Stimulated activated naive CD8-positive, alpha-beta T cell treated with anti-CD3 and anti-CD28 coated beads, Interleukin-15, amount 100 ng/mL, for 72 hours (primary cell): ENCODE data around the gene SHMT2.

Source experiments
- ATAC-seq: fragments of 150-1000 bp; cut with Tn5 transposase; 2 replicates; pipeline ENCODE4 v1.10.0; 2021; ENCODE audit warnings: mild to moderate bottlenecking, moderate library complexity
- DNase-seq, 2 donors: peaks; one replicate each; pipeline ENCODE4 v3.0.0; 2021 to 2022
- H3K27ac Mint-ChIP-seq, 2 donors: one replicate each; pipeline ENCODE4 v1.8.0; 2022; ENCODE audit warnings: mild to moderate bottlenecking in 2 of 2, mixed read lengths in 2 of 2, moderate library complexity in 2 of 2
- H3K27me3 Mint-ChIP-seq: one replicate; pipeline ENCODE4 v1.8.0; 2022; ENCODE audit warnings: mixed read lengths
- H3K4me1 Mint-ChIP-seq: one replicate; pipeline ENCODE4 v1.8.0; 2022; ENCODE audit warnings: mild to moderate bottlenecking, mixed read lengths
- H3K4me3 Mint-ChIP-seq, 2 donors: one replicate each; pipeline ENCODE4 v1.8.0; 2022; ENCODE audit warnings: mild to moderate bottlenecking in 2 of 2, mixed read lengths in 2 of 2, moderate library complexity in 1 of 2
- H3K9me3 Mint-ChIP-seq, 2 donors: one replicate each; pipeline ENCODE4 v1.8.0; 2022; ENCODE audit warnings: mixed read lengths in 2 of 2

The SHMT2 gene

DNA sequence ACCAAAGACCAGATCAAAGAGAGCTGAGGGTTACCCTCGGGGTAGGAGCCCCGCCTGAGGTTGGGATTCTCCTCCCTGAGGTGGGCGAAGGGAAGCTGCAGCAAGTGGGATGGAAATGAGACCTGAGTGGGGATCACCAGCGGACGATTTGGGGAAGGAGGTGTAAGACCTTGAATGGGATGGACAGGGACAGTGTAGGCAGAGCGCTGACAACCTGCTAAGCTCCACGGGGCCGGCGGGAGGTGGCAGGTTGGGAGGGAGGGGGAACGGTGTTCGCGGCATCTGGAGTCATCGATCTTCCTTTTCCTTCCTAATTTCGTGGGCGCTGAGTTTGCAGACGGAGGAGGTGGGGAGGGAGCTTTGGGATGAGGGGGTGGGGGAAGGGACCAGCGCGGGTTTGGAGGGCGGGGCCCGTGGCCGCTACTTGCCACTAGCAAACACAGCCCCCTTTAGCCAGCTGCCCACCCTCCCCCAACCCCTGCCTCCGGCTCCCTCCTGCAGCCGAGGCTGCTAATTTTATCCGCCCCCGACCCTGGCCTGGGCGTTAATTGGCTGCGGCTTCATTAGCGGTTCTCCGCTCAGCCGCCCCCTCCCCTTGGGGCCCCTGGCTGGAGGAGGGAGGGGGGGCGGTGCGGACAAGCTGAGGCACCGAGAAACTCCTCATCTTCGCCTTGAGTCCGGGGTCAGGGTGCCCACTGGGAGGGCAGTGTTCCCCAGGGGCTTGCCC lies 2.8 kb upstream of the SHMT2 start:
- Mint-ChIP-seq H3K27me3 (peaks cover 63% of the 10 kb centered on the region), H3K27ac (no peak overlapping the region), H3K4me3 (peak overlapping the region; percentile 77 to 78), H3K4me1 (peaks cover 97% of the 10 kb centered on the region), H3K9me3 (no peaks in the 10 kb centered on the region)
- no peak for ATAC-seq
- no peak for DNase-seq

DNA sequence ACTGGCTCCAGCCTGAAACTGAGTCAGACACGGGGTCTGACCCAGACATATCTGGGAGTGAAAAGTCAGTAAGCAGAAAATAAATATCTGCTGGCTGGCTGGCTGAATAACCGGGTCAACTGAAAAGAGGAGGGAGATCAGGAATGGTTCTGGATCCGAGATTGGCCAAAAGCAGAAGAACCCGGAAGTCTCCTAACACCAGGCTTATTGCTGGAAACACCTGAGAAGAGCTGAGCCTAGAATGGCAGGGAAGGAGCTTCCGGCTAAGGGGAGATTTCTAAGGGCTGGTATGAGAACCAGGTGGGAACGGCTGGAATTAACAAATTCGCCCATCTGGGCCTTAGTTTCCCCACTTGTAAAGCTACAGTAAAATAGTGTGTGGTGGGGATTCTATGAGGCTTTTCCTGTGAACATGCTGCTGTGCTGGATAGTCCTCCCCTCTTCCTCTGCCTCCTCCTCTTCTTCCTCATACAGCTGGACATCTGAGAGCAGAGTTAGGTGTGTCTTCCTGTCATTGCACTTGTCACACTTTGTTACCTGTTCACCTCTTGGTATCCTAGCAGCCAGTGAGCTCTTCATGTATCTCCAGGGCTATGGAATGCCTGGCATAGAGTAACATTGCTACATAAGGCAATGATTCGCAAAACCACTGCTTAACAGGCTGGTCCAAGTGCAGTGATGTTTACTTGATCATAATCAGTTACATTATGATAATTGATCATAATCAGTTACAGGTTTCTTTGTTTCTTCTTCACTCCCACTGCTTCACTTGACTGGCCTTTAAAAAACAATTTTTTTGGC lies 2.0 kb upstream of the SHMT2 start:
- H3K4me3 Mint-ChIP-seq: peak overlapping the region; percentile 45 to 77
- no peak overlapping the region for H3K27ac Mint-ChIP-seq
- H3K27me3 Mint-ChIP-seq: peaks cover 55% of the 10 kb centered on the region
- H3K9me3 Mint-ChIP-seq: no peaks in the 10 kb centered on the region
- peaks cover 97% of the 10 kb centered on the region for H3K4me1 Mint-ChIP-seq
- no peak for ATAC-seq
- no peak for DNase-seq

DNA sequence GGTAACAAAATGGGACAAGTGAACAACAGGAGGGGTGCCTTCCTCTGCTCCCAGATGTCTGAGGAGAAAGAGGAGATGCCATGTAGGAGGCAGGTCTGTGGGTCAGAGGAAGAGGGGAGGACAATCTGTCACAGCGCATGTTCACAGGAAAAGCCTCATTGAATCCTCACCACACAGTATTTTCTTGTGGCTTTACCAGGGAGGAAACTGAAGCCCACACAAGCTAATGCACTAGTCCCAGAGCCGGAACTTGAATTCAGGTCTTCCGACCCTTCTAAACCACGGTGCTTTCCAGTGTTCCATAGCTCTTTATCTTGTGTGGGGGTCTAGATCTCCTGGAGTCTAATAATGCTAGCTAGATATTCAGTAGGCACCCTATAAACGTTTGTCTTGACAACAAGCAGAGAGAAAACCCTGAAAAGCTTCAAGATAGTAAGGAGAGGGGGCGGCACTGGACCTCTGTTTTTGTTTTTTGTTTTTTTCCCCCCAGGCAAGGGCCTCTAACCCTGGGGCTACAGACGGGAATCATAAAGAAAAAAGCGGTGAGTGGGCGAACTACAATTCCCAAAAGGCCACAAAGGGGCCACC lies 371 bp upstream of the SHMT2 start:
- Mint-ChIP-seq H3K27me3 (peaks cover 39% of the 10 kb centered on the region), H3K9me3 (no peaks in the 10 kb centered on the region), H3K4me1 (peaks cover 97% of the 10 kb centered on the region), H3K27ac (peak overlapping the region; percentile 99 to 100), H3K4me3 (peak overlapping the region; percentile 96 to 99)
- ATAC-seq (peak; percentile 16), DNase-seq (no peak)

DNA sequence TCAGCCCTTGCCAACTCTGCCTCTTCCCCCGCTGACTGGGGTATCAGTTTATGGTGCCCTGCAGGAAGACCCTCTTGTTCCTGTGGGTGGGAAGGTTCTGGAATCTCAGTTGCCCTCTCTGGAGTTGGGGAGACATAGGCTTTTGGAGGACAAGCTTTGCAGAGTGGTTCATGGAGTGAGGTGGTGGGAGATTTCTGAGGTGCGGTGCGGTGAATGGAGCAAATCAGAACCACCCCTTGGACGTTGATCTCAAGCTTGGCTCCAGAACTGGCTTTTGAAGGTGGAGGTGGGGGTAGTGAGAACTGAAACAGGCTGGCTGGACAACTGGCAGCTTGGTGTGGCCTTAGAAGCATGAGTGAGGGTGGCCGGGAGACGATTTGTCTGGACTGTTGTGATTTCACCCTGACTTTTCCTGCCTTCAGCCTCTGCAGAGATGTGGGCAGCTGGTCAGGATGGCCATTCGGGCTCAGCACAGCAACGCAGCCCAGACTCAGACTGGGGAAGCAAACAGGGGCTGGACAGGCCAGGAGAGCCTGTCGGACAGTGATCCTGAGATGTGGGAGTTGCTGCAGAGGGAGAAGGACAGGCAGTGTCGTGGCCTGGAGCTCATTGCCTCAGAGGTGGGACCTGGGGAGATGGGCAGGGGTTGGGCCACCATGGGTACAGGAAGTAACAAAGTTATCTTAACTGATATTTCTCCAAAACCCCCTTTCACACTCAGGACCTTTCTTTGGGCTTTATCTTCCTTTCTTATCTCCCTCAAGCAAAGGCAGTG lies 1.1 kb downstream of the SHMT2 start:
- Mint-ChIP-seq H3K4me1 (peaks cover 97% of the 10 kb centered on the region), H3K27ac (peak overlapping the region; percentile 99 to 100), H3K9me3 (no peaks in the 10 kb centered on the region), H3K4me3 (peak overlapping the region; percentile 96 to 99), H3K27me3 (peaks cover 30% of the 10 kb centered on the region)
- DNase-seq (no peak), ATAC-seq (no peak)

DNA sequence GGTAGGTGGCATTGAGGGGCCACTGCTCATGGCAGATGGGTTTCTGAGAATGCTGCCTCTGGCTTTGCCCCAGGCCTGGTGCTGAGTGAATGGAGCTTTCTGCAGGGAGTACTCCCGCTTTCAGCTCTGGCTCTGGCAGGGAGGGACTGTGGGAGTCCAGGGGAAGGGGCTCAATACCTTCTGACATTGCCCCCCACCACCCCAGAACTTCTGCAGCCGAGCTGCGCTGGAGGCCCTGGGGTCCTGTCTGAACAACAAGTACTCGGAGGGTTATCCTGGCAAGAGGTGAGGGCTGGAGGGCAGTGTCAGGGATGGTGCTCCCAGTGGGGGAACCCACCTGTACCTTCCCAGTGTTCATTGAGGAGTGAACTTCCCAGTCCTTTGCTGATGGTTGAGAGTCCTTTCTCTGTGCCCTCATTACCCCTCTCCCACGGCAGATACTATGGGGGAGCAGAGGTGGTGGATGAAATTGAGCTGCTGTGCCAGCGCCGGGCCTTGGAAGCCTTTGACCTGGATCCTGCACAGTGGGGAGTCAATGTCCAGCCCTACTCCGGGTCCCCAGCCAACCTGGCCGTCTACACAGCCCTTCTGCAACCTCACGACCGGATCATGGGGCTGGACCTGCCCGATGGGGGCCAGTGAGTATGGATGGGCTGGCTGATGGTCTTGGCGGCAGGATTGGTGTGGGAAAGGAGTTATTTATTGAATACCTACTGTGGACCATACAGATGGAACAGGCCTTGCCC lies 1.9 kb downstream of the SHMT2 start:
- peak overlapping the region; percentile 96 to 99 for H3K4me3 Mint-ChIP-seq
- peak overlapping the region in 1 of 2 donors; percentile 100 for H3K27ac Mint-ChIP-seq
- H3K9me3 Mint-ChIP-seq: no peaks in the 10 kb centered on the region
- DNase-seq (no peak), ATAC-seq (no peak)
- H3K27me3 Mint-ChIP-seq: peaks cover 30% of the 10 kb centered on the region
- H3K4me1 Mint-ChIP-seq: peaks cover 97% of the 10 kb centered on the region

DNA sequence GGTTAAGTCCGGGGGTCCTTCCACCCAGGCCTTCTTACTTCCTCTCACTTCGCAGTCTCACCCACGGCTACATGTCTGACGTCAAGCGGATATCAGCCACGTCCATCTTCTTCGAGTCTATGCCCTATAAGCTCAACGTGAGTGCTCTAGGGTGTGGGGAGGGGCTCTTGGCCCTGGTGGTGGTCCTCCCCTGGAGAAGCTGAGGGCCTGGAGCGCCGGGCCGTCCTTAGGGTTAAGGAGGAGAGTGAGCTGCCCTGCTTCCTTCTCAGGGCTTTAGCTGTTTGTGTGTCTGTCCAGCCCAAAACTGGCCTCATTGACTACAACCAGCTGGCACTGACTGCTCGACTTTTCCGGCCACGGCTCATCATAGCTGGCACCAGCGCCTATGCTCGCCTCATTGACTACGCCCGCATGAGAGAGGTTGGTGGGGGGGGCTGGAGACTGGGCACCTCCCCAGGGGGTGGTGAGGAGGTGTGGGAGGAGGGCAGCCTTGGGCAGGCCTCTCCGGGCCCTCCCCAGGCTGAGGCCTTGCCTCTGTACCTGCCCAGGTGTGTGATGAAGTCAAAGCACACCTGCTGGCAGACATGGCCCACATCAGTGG lies 2.7 kb downstream of the SHMT2 start:
- no peak overlapping the region for H3K27ac Mint-ChIP-seq
- ATAC-seq (no peak), DNase-seq (no peak)
- H3K27me3 Mint-ChIP-seq: peaks cover 30% of the 10 kb centered on the region
- H3K4me1 Mint-ChIP-seq: peaks cover 97% of the 10 kb centered on the region
- H3K4me3 Mint-ChIP-seq: peak overlapping the region; percentile 15 to 99
- no peaks in the 10 kb centered on the region for H3K9me3 Mint-ChIP-seq

DNA sequence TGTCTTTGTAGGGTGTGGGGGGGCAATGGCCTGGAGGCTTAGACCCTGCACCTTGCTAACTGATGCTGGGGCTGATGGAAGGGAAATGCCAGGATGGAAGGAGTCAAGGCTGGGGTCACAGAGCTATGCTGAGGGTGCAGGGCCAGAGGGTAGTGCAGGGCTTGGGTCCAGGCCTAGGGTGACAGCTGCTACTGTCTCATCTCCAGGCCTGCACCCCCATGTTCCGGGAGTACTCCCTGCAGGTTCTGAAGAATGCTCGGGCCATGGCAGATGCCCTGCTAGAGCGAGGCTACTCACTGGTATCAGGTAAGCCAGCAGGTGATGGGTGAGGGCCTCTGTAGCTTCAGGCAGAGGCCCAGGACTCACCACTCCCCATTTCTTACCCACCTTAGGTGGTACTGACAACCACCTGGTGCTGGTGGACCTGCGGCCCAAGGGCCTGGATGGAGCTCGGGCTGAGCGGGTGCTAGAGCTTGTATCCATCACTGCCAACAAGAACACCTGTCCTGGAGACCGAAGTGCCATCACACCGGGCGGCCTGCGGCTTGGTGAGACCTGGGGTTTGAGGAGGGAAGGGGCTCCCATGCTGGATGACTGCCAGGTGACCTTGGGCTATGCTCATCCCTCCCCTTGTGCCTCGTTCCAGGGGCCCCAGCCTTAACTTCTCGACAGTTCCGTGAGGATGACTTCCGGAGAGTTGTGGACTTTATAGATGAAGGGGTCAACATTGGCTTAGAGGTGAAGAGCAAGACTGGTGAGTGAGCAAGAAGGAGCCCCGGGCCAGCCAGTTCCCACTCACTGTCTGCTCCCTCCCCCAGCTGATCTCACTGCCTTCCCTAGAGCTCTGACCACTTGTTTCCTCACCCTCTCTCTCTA lies 4.1 kb downstream of the SHMT2 start:
- no peaks in the 10 kb centered on the region for H3K9me3 Mint-ChIP-seq
- H3K4me3 Mint-ChIP-seq: peak overlapping the region; percentile 24 to 62
- H3K4me1 Mint-ChIP-seq: peaks cover 100% of the 10 kb centered on the region
- ATAC-seq (no peak), DNase-seq (no peak)
- peaks cover 36% of the 10 kb centered on the region for H3K27me3 Mint-ChIP-seq
- H3K27ac Mint-ChIP-seq: peak overlapping the region in 1 of 2 donors; percentile 84

DNA sequence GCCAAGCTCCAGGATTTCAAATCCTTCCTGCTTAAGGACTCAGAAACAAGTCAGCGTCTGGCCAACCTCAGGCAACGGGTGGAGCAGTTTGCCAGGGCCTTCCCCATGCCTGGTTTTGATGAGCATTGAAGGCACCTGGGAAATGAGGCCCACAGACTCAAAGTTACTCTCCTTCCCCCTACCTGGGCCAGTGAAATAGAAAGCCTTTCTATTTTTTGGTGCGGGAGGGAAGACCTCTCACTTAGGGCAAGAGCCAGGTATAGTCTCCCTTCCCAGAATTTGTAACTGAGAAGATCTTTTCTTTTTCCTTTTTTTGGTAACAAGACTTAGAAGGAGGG lies 4.7 kb downstream of the SHMT2 start:
- H3K27ac Mint-ChIP-seq: peak overlapping the region in 1 of 2 donors; percentile 20
- peak overlapping the region in 1 of 2 donors; percentile 62 for H3K4me3 Mint-ChIP-seq
- H3K4me1 Mint-ChIP-seq: peaks cover 99% of the 10 kb centered on the region
- DNase-seq: no peak
- no peaks in the 10 kb centered on the region for H3K9me3 Mint-ChIP-seq
- H3K27me3 Mint-ChIP-seq: peaks cover 42% of the 10 kb centered on the region
- ATAC-seq: no peak

DNA sequence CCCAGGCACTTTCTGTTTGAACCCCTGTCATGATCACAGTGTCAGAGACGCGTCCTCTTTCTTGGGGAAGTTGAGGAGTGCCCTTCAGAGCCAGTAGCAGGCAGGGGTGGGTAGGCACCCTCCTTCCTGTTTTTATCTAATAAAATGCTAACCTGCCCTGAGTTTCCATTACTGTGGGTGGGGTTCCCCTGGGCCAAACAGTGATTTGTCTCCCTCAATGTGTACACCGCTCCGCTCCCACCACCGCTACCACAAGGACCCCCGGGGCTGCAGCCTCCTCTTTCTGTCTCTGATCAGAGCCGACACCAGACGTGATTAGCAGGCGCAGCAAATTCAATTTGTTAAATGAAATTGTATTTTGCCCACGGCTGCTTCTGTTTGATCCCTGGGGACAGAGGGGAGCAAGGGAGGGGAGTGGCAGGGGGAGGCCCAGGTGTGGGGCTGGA lies 5.1 kb downstream of the SHMT2 start:
- Mint-ChIP-seq H3K27me3 (peaks cover 43% of the 10 kb centered on the region), H3K4me1 (peaks cover 98% of the 10 kb centered on the region), H3K9me3 (no peaks in the 10 kb centered on the region), H3K4me3 (peak overlapping the region in 1 of 2 donors; percentile 62), H3K27ac (peak overlapping the region; percentile 20 to 55)
- DNase-seq: no peak
- no peak for ATAC-seq

DNA sequence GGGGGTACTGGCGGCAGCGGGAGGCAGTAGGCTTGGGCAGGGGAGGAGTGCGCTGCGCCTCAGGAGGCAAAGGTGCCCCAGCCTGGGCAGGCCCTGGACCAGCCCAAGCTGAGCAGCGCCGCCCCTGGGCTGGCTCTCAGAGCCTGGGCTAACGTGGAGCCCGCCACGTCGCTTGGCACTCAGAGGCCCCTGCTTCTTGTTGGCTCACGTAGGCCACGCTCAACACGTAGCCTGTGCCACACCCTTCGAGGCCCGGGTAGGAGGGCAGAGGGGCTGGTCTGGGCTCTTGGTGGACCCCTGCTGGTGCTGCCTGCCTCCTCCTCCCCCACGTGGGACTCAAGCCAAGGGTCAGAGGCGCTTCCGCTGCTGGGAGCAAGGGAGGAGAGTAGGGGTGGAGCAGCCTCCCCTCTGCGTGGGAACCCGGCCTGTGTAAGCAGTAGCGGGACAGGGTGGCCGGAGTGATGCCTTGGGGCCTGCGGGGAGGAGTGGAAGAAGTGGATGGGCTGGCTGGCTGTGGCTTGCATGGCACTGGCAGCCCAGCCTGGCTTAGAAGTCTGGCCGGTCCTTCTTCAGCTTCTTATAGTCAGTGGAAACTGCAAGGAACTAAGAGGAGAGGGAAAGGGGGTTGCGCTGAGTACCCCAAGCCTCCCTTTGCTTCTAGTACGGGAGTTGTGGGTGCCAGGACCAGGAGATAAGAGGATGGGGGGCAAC lies 5.7 kb downstream of the SHMT2 start:
- H3K27me3 Mint-ChIP-seq: peaks cover 43% of the 10 kb centered on the region
- H3K27ac Mint-ChIP-seq: peak overlapping the region in 1 of 2 donors; percentile 49
- H3K4me3 Mint-ChIP-seq: no peak overlapping the region
- peaks cover 98% of the 10 kb centered on the region for H3K4me1 Mint-ChIP-seq
- peak in 1 of 2 donors; percentile 32 for DNase-seq
- H3K9me3 Mint-ChIP-seq: no peaks in the 10 kb centered on the region
- no peak for ATAC-seq

DNA sequence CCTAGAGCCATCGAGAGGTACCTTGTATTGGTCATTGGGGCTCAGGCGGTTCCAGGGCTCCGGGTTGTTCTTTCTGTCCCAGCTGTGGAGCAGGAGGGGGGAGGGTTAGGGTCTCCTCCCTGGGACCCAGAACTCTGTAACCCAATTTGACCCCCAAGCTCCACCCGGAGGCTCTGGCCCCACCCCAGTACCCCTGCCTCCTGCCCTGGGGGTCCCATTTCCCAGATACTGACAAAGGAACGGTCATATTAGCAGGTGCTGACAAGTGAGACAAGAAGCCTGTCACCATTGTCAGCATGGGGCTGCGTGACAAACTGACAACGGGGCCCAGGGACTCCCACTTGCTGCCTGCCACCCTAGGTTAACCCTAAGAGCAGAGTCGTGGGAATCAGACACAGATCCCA lies 6.2 kb downstream of the SHMT2 start:
- H3K4me3 Mint-ChIP-seq: no peak overlapping the region

DNA sequence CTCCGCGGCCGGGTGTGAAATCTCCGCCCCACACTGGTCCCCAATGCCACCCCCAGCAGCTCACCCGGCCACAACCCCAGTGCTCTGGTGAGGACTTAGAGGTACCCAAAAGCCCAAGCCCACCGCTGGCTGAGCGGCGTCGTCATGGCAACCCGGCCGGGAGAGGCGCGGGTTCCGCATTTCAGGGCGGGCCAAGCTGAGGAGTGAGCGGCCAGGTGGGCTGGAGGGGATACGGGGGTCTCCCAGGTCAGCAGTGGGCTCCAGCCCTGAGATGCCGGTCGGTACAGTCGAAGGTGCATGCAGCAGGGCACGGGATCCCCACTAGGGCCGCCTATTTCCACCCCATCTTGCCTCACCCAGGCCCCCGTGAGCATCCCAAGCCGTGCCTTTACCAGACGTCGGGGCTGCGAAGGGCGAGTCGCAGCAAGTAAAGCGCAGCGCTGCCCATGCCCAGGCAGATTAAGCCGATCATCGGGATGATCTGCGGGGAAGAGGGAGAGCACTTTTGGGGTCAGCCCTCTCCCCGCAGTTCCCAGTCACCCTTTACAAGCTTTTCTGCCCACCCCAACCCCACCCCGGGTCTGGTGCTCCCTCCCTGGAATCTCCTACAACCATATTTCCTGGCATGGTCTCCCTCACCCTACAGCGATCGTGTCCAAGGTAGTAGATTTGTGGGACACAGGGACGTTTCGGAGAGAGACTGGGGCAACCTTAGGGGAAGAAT lies 6.9 kb downstream of the SHMT2 start:
- DNase-seq: peak; percentile 48 to 50

More for the DNA sequence above, 6.2 kb downstream of the SHMT2 start:
- ATAC-seq (no peak), DNase-seq (peak; percentile 32 to 36)
- Mint-ChIP-seq H3K4me1 (peaks cover 98% of the 10 kb centered on the region), H3K27ac (peak overlapping the region in 1 of 2 donors; percentile 49), H3K27me3 (peaks cover 48% of the 10 kb centered on the region), H3K9me3 (no peaks in the 10 kb centered on the region)

More for the DNA sequence above, 6.9 kb downstream of the SHMT2 start:
- peak; percentile 9 for ATAC-seq
- peaks cover 98% of the 10 kb centered on the region for H3K4me1 Mint-ChIP-seq
- peak overlapping the region in 1 of 2 donors; percentile 86 for H3K27ac Mint-ChIP-seq
- H3K27me3 Mint-ChIP-seq: peaks cover 54% of the 10 kb centered on the region
- no peaks in the 10 kb centered on the region for H3K9me3 Mint-ChIP-seq
- H3K4me3 Mint-ChIP-seq: peak overlapping the region in 1 of 2 donors; percentile 30
